ENCODE results near the gene OSBP2.
A peak's percentile ranks its signal among the peaks of the same experiment; 100 is the strongest.
"Not testable (repeated sequence)": the region's sequence is repeated elsewhere in the genome, so short reads cannot be mapped to it uniquely, and the experiment has no call there.

The OSBP2 gene

DNA sequence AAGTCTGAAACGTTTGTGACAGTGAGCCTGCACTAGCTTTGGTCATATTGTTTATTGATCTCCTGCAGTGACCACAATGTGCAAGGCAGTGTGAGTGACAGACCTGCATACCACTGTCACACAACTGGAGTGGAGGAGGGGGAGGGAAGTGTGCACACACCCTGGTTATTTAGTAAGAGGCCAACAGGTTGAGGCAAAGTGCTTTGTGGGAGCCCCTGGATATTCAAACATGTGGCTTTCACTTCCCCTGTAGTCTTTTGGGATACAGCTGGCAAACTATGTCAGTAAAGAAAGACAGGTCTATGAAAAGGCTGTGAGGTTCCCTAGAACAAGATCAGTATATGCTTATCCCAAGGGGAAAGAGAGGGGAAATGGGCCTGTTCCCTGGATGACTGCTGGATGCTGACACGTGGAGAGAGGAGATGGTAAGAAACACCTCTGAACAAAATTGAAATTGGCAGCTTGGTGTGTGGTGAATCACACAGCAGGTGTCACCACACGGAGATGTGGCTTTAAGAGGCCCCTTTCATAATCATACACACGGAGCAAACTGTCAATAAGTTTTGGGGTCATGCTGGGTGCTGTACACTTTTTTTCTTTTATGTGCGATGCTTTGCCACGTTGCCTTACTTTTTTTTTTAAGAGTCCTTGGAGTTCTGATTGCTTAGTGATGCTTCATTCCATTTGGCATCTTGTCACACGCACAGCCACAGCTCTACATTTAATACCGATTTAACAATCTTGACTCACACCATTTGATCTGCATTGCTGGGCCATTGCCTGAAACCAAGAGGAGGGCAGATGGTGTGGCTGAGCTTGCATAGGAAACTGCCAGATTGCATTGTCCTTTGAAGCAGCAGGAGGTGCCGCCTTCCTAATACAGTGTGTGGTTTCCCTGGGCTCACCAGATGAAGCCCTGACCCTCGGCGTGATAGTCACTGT, 11.3 kb downstream of the OSBP2 start:
- H4K8ac ChIP-seq (ENCODE audit: low read length), result no peak overlapping the region
- WGBS, result 55% methylated on average over 11 of the region's 11 CpGs
- DNase-seq, result no peak

DNA sequence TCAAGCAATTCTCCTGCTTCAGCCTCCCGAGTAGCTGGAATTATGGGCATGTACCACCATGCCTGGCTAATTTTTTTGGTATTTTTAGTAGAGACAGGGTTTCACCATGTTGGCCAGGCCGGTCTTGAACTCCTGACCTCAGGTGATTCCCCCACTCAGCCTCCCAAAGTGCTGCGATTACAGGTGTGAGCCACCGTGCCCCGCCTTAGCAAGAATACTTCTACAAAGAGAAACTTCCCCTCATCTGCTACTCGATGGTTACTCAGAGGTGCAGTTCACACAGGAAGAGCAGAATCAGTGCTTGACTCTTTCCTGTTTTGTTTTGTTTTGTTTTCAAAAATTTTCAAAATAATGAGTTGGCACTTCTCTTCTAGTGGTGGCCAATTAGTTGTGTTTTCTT, 15.3 kb downstream of the OSBP2 start:
- H3K27ac ChIP-seq (ENCODE audit: low read length, poor library complexity, severe bottlenecking); DNase-seq; H2AFZ ChIP-seq (ENCODE audit: low read depth, low read length); H3K4ac ChIP-seq (ENCODE audit: low read depth in 1 of 2, low read length in 2 of 2); H3K27me3 ChIP-seq (ENCODE audit: control insufficient read depth in 1 of 2, insufficient read depth in 1 of 2, low read length in 2 of 2); H3K36me3 ChIP-seq (ENCODE audit: control insufficient read depth in 1 of 2, insufficient read depth in 2 of 2, low read depth in 1 of 2, low read length in 2 of 2); H2BK15ac ChIP-seq (ENCODE audit: low read depth, poor library complexity, severe bottlenecking); H3K18ac ChIP-seq (ENCODE audit: low read depth in 1 of 2, low read length in 2 of 2); H2AK5ac ChIP-seq (ENCODE audit: low read length, severe bottlenecking); H3K4me2 ChIP-seq (ENCODE audit: low read length, poor library complexity, severe bottlenecking); H4K91ac ChIP-seq (ENCODE audit: low read length); H3K79me1 ChIP-seq (replicated peaks; ENCODE audit: low read length, poor library complexity, severe bottlenecking); H3K4me1 ChIP-seq (ENCODE audit: control insufficient read depth, insufficient read depth, low read depth, low read length); H3K9ac ChIP-seq (ENCODE audit: low read length); H3K4me3 ChIP-seq (ENCODE audit: insufficient read depth in 1 of 2, low read depth in 1 of 2, low read length in 2 of 2); H2BK12ac ChIP-seq (ENCODE audit: low read length in 2 of 2); H2BK120ac ChIP-seq (ENCODE audit: low read depth, low read length); H4K8ac ChIP-seq (ENCODE audit: low read length); H2BK5ac ChIP-seq (ENCODE audit: low read depth, low read length, poor library complexity, severe bottlenecking); H3K9me3 ChIP-seq (ENCODE audit: control insufficient read depth, low read length); H3K14ac ChIP-seq (ENCODE audit: low read length in 2 of 2); H3K23ac ChIP-seq (ENCODE audit: low read length in 2 of 2): not testable (repeated sequence)
- WGBS, result 90% methylated on average over 5 of the region's 6 CpGs

More for the DNA sequence above, 11.3 kb downstream of the OSBP2 start:
- Histone ChIP-seq H3K36me3 (ENCODE audit: control insufficient read depth in 1 of 2, insufficient read depth in 2 of 2, low read depth in 1 of 2, low read length in 2 of 2) (no peaks in the 10 kb centered on the region), H3K4me2 (ENCODE audit: low read length, poor library complexity, severe bottlenecking) (no peak overlapping the region), H2BK5ac (ENCODE audit: low read depth, low read length, poor library complexity, severe bottlenecking) (no peak overlapping the region), H2AK5ac (ENCODE audit: low read length, severe bottlenecking) (no peak overlapping the region), H2BK12ac (ENCODE audit: low read length in 2 of 2) (no peak overlapping the region), H3K4ac (ENCODE audit: low read depth in 1 of 2, low read length in 2 of 2) (no peak overlapping the region), H3K4me3 (ENCODE audit: insufficient read depth in 1 of 2, low read depth in 1 of 2, low read length in 2 of 2) (no peak overlapping the region), H3K23ac (ENCODE audit: low read length in 2 of 2) (no peak overlapping the region), H3K4me1 (ENCODE audit: control insufficient read depth, insufficient read depth, low read depth, low read length) (no peaks in the 10 kb centered on the region), H3K18ac (ENCODE audit: low read depth in 1 of 2, low read length in 2 of 2) (no peak overlapping the region), H3K79me1 (replicated peaks; ENCODE audit: low read length, poor library complexity, severe bottlenecking) (no peaks in the 10 kb centered on the region), H3K27ac (ENCODE audit: low read length, poor library complexity, severe bottlenecking) (no peak overlapping the region), H3K9me3 (ENCODE audit: control insufficient read depth, low read length) (no peaks in the 10 kb centered on the region), H3K14ac (ENCODE audit: low read length in 2 of 2) (no peak overlapping the region), H3K9ac (ENCODE audit: low read length) (peak overlapping the region; percentile 58), H4K91ac (ENCODE audit: low read length) (no peak overlapping the region), H2AFZ (ENCODE audit: low read depth, low read length) (no peak overlapping the region), H2BK120ac (ENCODE audit: low read depth, low read length) (no peak overlapping the region), H3K27me3 (ENCODE audit: control insufficient read depth in 1 of 2, insufficient read depth in 1 of 2, low read length in 2 of 2) (no peaks in the 10 kb centered on the region), H2BK15ac (ENCODE audit: low read depth, poor library complexity, severe bottlenecking) (no peak overlapping the region)

DNA sequence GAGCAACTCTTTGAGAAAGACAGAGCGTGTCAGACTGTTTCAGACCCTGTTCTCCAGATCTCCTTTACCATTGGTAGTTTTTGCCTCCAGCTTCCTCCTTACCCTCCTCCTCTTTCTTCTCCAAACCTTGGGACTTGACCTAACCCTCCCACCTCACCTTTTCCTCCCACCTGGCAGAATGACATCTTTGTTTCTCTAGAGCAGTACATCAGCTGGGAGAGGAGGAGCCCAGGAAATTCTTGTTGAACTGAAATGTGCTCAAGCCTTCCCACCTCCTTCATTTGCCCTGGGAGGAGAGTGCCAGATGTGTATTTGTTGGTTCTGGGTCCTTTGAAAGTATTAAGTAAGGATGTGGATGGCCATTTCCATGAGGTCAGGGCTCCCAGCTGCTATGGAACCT, 17.4 kb downstream of the OSBP2 start:
- WGBS, result 88% methylated on average over 1 of the region's 1 CpG

DNA sequence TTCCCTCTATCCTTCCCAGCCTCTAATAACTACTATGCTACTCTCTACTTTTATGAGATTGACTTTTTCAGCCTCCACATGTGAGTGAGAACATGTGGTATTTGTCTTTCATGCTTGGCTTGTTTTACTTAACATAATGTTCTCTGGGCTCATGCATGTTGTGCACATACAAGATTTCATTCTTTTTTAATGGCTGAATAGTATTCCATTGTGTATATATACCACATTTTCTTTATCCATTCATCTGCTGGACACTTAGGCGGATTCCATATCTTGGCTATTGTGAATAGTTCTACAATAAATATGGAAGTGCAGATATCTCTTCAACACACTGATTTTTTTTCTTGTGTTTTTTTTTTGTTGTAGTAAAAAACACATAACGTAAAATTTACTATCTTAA, 19.4 kb downstream of the OSBP2 start:
- peaks cover 4% of the 10 kb centered on the region for H3K4me1 ChIP-seq (ENCODE audit: control insufficient read depth, insufficient read depth, low read depth, low read length)
- H4K91ac ChIP-seq (ENCODE audit: low read length), result no peak overlapping the region
- H3K27ac ChIP-seq (ENCODE audit: low read length, poor library complexity, severe bottlenecking), result no peak overlapping the region
- no peak overlapping the region for H2BK12ac ChIP-seq (ENCODE audit: low read length in 2 of 2)
- WGBS, result 100% methylated on average over 1 of the region's 2 CpGs
- H3K4me3 ChIP-seq (ENCODE audit: insufficient read depth in 1 of 2, low read depth in 1 of 2, low read length in 2 of 2), result no peak overlapping the region
- no peaks in the 10 kb centered on the region for H3K36me3 ChIP-seq (ENCODE audit: control insufficient read depth in 1 of 2, insufficient read depth in 2 of 2, low read depth in 1 of 2, low read length in 2 of 2)
- no peak overlapping the region for H3K4me2 ChIP-seq (ENCODE audit: low read length, poor library complexity, severe bottlenecking)
- H2AK5ac ChIP-seq (ENCODE audit: low read length, severe bottlenecking), result no peak overlapping the region
- H2BK15ac ChIP-seq (ENCODE audit: low read depth, poor library complexity, severe bottlenecking), result no peak overlapping the region
- no peak overlapping the region for H3K18ac ChIP-seq (ENCODE audit: low read depth in 1 of 2, low read length in 2 of 2)
- H3K23ac ChIP-seq (ENCODE audit: low read length in 2 of 2), result no peak overlapping the region
- H3K27me3 ChIP-seq (ENCODE audit: control insufficient read depth in 1 of 2, insufficient read depth in 1 of 2, low read length in 2 of 2), result no peaks in the 10 kb centered on the region
- H3K9me3 ChIP-seq (ENCODE audit: control insufficient read depth, low read length), result no peaks in the 10 kb centered on the region
- H2BK120ac ChIP-seq (ENCODE audit: low read depth, low read length), result no peak overlapping the region
- H2AFZ ChIP-seq (ENCODE audit: low read depth, low read length), result no peak overlapping the region
- no peaks in the 10 kb centered on the region for H3K79me1 ChIP-seq (replicated peaks; ENCODE audit: low read length, poor library complexity, severe bottlenecking)
- DNase-seq, result no peak
- H3K4ac ChIP-seq (ENCODE audit: low read depth in 1 of 2, low read length in 2 of 2), result no peak overlapping the region
- H3K9ac ChIP-seq (ENCODE audit: low read length), result no peak overlapping the region
- no peak overlapping the region for H4K8ac ChIP-seq (ENCODE audit: low read length)
- H2BK5ac ChIP-seq (ENCODE audit: low read depth, low read length, poor library complexity, severe bottlenecking), result no peak overlapping the region
- no peak overlapping the region for H3K14ac ChIP-seq (ENCODE audit: low read length in 2 of 2)

More for the DNA sequence above, 17.4 kb downstream of the OSBP2 start:
- Histone ChIP-seq H3K27ac (ENCODE audit: low read length, poor library complexity, severe bottlenecking) (no peak overlapping the region), H2BK5ac (ENCODE audit: low read depth, low read length, poor library complexity, severe bottlenecking) (no peak overlapping the region), H3K79me1 (replicated peaks; ENCODE audit: low read length, poor library complexity, severe bottlenecking) (no peaks in the 10 kb centered on the region), H3K4me1 (ENCODE audit: control insufficient read depth, insufficient read depth, low read depth, low read length) (no peaks in the 10 kb centered on the region), H3K18ac (ENCODE audit: low read depth in 1 of 2, low read length in 2 of 2) (no peak overlapping the region), H3K27me3 (ENCODE audit: control insufficient read depth in 1 of 2, insufficient read depth in 1 of 2, low read length in 2 of 2) (no peaks in the 10 kb centered on the region), H3K4me3 (ENCODE audit: insufficient read depth in 1 of 2, low read depth in 1 of 2, low read length in 2 of 2) (no peak overlapping the region), H2BK15ac (ENCODE audit: low read depth, poor library complexity, severe bottlenecking) (no peak overlapping the region), H2BK120ac (ENCODE audit: low read depth, low read length) (no peak overlapping the region), H3K23ac (ENCODE audit: low read length in 2 of 2) (no peak overlapping the region), H3K14ac (ENCODE audit: low read length in 2 of 2) (no peak overlapping the region), H3K4ac (ENCODE audit: low read depth in 1 of 2, low read length in 2 of 2) (no peak overlapping the region), H4K91ac (ENCODE audit: low read length) (no peak overlapping the region), H4K8ac (ENCODE audit: low read length) (no peak overlapping the region), H3K9me3 (ENCODE audit: control insufficient read depth, low read length) (no peaks in the 10 kb centered on the region), H3K36me3 (ENCODE audit: control insufficient read depth in 1 of 2, insufficient read depth in 2 of 2, low read depth in 1 of 2, low read length in 2 of 2) (no peaks in the 10 kb centered on the region), H2BK12ac (ENCODE audit: low read length in 2 of 2) (no peak overlapping the region), H2AFZ (ENCODE audit: low read depth, low read length) (no peak overlapping the region), H3K4me2 (ENCODE audit: low read length, poor library complexity, severe bottlenecking) (no peak overlapping the region), H2AK5ac (ENCODE audit: low read length, severe bottlenecking) (no peak overlapping the region), H3K9ac (ENCODE audit: low read length) (no peak overlapping the region)
- DNase-seq, result no peak
